DMS 273 treated with DMSO at 0.1 percent for 48 hours (cell line): ENCODE data around the gene RHBG.

ENCODE experiments used
- DNase-seq: peaks from one replicate; lab custom pipeline; 2025; lab: John Stamatoyannopoulos, UW

RHBG gene

DNA sequence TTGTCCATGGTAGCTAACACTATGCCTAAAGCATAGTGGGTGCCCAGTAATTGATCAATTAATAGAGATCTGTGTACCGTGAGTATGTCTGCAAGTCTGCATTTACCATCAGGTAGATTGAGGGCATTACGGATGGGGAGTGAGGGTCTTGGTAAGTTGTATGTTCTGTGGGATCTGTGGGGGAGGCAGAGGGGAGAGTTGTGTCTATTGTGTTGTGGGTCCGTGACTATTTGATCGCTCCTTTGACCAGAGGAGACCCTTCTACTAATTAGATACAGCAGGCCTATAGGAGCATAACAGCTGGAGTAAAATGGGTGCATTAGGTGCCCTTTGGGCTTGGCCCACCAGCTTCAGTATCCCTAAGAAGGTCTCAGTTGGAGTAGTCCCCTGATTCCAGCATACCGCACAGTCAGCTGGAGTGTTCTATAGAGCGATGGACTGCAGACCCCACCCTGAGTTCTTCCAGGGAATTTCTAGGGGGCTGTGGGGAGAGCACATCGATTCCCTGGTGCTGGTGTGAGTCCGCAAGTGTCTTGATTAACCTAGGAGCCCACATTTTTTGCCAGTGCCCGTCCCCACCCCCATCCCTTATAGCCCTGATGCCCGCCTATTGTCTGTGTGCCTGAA lies 55.9 kb downstream of the RHBG start:
- no peak for DNase-seq

DNA sequence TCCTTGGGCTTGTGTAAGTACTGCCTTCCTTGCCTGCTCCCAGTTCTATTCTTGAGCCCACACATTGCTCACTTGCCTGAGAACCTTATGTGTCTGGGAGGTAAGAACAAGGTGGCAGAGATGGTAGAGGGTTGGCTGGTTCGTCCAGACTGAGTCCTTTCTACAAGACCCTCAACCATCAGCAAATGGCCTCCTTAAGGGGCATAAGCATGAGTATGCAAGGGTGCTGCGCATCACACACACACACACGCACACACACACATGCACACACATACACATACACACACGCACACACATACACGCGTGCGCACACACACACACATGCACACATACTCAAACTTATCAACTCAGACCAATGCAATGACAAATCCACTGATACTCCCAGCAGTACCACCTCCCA lies 56.9 kb downstream of the RHBG start:
- DNase-seq, result no peak

DNA sequence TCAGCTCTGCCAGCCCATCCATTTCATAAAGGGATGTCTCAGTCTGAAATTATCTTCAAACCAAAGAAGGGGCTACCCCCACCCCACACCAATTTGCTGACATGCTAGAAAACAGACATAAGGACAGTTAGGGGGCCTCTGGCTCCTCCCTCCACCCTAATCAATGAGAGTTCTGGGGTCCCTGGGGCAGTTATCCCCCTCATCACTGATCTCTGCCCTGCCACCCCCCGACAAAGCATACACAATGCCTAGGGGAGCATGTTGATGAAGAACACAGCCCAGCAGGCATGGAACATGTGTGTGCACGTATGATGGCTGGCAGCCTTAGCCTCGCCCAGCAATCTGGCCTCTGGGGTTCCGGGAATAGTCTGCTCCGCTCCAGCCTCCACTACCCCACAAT lies 58.9 kb downstream of the RHBG start:
- DNase-seq, result no peak

DNA sequence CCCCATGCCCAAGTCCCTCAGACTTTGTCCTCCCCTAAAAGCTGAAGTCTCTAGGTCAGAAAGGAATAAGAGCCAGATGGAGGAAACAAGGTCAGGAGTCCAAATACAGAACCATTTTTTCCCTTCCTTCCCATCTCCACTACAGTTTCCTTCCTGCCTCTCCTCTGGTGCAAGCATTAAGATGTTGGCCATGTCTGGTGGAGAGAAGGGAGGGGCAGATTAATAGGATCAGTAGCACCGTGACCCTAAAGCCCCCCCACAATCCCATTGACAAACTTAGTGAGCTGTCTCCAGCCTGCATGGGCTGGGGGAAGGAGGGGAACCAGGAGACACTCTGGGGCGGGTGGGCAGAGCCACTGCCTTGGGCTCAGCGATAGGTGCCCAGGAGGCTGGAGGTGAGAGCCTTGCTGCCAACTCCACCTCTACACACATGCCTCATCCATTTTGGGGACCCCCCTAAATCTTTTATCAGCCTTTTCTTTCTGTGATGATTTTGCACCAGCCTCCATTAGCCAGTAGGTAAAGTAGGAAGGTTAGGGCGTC lies 59.8 kb downstream of the RHBG start:
- no peak for DNase-seq

DNA sequence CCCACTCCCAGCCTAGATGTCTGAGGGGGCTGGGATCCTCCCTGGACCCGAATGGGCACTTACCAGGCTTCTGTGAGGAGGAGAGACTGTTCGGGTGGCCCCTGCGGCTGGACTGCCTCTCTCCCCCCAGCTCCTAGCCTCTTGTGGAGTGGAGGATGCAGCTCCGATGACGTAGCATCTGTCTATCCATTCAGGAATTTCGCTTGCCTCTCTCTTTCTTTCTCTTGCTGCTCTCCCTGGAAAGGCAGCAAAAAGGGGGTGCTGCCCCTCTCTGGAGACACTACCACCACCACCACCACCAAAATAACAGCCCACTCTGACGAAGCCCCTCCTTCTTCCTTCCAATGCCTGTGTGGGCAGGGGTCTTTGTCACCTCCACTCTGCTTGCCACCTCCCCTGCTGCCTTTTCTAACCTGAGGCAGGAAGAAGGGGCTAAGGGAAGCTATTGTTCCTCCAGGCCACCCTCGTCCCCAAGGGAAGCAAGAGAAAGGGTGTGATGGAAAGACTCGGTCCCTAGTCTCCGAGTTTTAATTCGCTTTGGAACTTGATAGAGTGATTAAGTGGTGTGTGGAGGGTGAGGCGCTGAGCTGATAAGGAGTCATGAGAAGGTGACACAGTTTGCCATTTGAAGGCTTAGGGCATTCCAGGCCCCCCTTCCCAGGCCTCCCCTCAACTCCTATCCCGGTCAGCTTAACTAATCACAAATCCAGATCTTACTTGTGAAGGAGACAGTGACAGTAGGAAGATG lies 60.5 kb downstream of the RHBG start:
- no peak for DNase-seq

DNA sequence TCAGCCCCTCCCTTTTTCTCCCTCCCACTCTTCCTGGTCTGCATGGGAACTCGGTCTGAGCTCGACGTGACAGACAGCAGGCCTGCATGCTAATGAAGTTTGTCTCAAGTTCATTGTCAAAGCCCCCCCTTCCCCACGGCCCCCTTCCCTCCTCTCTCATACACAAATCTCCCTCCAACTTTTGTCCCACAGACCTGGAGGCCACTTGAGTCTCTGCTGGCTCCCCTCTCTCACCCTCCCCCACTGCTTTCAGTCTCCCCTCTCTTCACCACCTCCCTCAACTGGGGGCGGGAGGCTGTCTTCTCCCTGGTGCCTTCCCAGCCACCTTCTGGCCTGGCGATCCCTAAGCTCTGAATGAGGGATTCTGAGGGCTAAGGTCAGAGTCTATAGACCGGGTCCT lies 61.3 kb downstream of the RHBG start:
- no peak for DNase-seq

DNA sequence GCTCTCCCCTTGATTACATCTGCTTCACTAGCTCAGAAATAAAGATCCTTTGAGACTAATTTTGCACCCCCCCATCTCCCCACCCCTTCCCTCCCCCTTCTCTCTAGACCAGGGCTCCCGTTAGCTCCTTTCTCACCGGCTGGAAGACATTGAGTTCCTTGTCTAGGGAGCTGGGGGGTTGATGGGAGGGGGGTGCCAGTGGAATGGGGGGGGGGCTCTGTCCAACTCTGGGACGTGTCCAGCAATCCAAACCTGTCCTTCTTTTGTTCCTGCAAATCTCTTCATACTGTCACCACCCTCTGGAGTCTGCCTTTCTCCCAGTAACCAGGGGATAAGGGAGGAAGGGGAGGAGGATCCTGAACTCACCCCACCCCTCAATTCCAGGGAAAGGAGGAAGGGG lies 61.9 kb downstream of the RHBG start:
- no peak for DNase-seq

DNA sequence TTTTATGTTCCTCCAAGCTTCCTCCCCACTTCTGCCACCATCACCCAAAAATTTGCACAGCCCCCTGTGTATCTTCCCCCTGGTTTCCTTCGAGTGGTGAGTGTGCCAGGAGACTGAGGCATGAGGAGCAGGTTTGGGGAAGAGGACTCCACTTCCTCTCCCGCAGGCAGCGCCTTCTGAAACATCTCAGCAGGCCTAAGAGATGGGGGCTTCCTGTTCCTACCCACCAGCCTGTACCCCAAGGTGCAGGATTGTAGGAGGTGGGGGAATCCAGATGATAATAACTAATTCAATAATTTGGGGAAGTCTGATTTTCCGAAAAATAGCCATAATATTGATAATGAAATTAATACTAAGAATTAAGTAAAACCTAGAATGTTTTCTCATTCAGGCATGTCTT lies 62.4 kb downstream of the RHBG start:
- DNase-seq, result no peak

DNA sequence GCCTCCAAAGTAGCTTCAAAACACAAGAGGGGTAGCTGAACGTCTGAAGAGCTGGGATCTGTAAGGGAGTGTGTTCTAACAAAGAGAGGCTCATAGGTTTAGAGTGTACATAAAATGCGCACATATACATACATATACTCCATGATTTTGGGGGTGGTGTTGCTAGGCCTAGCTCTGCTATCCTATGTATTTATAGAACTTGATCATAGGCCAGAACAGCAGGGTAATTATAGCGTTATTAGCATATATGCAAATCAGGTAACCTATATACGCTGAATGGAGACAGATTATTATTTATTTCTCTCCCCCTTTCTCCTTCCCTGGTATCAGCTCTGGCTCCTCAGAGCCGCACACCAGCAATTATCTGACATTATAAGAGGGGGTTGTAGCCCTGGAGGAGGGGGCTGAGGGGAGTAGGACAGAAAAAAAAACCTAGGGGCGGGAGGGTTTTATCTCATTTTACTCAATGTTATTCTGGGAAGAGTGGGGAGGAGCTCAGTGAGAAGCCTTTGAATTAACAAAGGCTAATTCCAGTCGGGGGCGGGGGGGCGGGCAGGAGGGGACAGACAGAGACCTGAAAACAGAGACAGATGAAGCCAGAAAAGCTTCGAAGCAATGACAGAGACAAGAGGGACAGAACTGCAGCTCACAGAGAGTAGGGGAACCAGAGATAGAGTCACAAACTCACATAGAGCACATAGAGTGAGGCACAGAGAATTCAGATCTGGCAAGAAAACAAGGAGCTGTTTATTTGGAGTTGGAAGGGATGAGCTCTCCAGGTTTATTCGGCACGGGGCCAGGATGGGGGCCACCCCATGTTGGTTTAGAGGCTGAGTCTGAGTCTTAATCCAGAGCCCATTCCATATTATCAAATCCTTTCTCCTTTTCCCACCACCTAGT lies 63.0 kb downstream of the RHBG start:
- no peak for DNase-seq

DNA sequence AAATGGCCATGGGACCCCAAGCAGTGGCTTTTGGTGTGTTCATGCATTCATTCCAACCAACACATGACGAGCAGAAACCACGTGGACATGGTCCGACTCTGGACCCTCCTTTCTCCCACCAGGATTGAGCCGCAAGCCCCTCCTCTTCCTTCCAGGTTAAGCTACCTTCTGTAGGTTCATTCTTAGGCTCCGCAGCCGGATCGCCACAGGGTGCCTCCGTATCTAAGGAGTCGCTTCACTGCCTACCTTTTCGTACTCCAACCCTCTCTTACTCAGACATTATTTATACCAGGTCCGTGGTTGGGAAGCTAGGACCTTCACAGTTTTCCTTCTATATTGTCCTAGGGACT lies 63.6 kb downstream of the RHBG start:
- DNase-seq, result no peak

DNA sequence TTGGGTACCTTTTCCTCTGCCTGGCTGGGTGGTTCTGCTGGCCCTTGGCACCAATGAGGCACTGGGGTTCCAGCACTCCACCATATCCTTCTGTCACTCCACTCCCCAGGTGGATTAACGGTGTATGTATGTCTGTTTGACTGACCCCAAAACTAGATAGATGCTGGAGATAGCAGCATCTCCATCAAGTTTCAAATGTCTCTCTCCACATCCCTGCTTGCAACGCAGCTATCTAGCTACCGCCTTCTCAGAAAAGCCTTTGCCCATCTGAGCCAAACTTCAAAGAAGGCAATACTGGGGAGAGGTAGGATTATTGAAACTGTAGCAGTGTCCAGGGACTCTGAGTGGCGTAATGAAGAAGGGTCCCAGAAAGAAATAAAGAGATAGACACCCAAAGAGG lies 64.0 kb downstream of the RHBG start:
- DNase-seq, result no peak

DNA sequence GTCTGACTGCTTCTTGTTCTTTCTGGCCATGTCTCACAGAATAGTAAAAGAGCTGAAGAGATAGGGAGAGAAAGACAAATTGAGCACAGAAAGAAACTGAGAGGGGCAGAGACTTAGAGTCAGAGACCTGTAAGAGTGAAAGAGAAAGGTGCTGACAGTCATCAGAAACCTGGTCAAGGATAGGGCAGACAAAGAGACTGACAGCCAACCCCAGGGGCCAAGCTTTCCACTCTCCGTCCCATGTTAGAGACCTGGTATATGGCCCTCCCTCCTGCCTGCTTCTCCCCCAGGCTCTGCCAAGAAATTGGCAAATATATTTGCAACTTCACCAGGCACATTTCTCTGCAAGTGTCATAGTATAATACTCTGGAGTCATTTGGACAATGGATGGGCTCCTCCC lies 64.6 kb downstream of the RHBG start:
- DNase-seq, result no peak
